Anterior cingulate cortex (tissue), 58 donors: ENCODE data around the gene SOCS3.
A peak's percentile ranks its signal among the peaks of the same experiment; 100 is the strongest.
"Not testable (repeated sequence)": the region's sequence is repeated elsewhere in the genome, so short reads cannot be mapped to it uniquely, and the experiment has no call there.

Experiments used
- DNase-seq, 58 donors: peaks; one replicate each; lab custom pipeline; 2025; lab: John Stamatoyannopoulos, UW

Gene SOCS3

DNA sequence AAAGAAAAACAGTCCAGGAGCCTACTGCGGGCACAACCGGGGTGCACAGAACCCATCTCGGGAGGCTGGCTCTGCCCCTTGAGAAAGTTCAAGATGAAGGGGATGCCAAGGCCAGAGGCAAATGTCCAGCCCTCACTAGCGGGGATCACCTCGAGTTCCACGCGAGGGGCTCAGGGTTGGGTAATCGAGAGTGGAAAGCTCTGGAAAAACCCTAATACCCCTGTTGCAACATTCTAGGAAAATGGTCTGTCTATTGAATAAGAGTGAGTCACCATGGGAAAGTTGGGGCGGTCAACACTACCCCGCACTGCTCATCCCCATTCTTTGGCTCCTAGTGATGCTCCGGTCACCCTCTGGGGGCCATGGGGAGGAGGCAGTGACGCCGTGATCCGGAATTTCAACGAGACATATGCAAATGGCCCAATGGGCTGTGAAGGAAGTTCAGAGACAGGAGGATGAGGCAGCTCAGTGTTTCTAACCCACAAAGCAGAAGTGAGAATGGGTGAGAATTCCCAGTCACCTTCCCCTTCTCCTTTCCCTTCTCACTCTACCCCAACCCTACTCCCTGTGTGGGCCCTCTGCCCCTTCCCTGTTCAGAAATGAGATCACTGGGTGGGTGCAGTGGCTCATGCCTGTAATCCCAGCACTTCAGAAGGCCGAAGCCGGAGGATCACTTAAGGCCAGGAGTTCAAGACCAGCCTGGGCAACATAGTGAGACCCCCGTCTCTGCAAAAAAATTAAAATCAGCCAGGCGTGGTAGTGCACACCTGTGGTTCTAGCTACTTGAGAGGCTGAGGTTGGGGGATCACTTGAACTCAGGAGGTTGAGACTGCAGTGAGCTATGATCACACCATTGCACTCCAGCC, 22.4 kb downstream of the SOCS3 start:
- DNase-seq = peak in 1 of 58 donors; percentile 20

DNA sequence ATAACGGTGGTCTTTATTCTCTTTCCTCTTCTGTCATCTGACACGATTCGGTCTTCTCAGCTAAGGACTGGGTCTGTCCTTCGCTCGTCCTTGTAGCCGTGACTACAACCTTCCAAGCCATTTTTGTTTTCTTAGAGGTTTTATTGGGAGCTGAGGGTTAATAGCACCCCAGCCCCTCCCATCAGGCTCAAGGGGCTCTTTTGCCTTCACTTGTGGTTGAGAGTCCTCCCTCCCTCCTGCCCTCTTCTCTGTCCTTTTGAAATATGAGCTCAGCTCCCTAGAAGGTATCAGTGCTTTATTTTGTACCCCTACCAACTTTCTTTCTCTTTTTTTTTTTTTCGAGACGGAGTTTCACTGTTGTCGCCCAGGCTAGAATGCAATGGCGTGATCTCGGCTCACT, 24.7 kb downstream of the SOCS3 start:
- no peak for DNase-seq

DNA sequence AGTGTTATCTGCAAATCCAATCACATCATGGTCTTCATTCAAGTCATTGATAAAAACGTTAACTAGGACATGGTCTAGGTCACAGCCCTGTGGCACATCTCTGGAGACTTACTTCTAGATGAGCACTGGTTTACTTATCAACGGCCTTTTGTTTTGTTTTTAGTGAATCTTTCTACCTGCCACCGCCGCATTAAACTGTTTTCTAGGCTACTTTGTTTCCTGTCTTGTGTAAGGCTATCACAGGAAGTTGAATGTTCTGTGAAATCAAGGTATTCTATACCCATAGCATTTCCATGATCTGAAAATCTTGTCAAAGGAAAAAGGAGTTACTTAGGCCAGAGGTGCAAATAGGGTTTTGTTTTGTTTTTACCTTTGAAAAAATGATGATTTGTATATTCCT, 26.9 kb downstream of the SOCS3 start:
- no peak for DNase-seq

DNA sequence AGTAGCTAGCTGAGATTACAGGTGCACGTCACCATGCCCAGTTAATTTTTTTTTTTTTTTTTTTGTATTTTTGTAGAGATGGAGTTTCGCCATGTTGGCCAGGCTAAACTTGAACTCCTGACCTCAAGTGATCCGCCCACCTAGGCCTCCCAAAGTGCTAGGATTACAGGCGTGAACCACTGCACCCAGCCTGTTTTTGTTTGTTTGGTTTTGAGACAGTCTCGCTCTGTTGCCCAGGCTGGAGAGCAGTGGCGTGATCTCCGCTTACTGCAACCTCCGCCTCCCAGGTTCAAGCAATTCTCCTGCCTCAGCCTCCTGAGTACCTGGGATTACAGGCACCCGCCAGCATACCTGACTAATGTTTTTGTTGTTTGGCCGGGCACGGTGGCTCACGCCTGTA, 28.5 kb downstream of the SOCS3 start:
- not testable (repeated sequence) for DNase-seq

DNA sequence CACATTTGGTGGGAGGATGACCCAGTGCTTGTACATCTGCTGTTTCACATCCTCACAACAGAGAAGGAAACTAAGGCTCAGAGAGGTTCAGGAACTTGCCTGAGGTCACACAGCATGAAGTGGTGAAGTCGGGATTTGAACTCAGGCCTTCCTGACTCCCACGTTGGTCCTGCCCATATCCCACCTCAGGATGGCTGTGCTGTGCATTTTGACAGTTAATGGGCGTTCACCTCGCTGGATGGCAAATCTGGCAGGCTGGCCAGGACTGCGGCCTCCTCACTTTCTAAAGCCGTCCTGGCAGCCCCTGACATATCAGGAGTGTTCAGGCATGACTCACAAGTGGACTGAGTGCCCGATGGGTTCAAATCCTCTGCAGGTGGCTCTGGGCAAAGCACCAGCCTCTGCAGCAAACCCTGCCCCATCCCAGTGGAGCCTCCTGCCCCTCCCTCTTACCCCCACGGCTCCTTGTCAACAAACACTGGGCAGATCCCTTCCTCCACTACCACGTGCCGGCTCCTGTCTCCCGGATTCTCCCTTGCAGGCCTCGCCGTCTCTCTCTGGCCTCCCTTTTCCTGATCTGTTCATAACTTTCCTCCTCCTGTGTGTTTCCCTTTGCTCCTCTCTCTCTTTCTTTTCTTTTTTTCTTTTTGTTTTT, 29.2 kb downstream of the SOCS3 start:
- peak in 2 of 58 donors; percentile 21 to 48 for DNase-seq

DNA sequence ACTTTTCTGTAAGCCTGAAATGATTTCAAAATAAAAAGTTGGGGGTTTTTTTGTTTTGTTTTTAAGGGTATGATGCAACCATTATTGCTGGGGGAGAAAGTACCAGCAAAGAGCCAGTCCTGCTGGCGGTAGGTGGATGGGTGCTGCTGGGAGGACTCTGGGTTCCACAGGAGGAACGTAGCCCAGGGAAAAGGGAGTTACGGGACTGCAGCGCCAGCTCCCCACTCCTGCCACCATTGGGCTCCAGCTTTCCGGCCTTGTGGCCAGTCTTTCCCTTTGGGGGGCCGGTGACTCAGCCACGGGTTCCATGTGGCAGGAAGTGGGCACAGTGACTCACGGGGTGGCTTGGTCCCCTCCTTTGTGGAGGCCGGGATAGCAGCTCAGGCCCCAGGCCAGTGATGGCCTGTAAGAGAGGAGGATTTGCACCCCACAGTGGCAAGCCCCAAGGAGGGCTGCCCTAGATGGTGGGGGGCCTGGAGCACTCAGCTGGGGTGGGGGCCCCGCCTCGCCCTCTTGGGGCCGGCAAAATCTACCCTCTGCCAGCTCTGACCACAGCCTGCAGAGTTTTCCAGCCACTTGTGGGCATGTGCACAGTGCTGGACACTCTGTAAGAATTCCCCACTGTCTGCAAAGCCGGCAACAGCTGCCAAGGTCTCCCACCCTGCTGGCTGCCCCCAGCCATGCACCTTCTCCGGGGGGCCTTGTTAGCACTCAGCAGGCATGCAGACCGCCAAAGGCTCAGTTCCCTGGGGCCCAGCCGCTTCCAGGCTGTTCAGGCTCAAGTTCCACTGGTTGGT, 30.4 kb downstream of the SOCS3 start:
- DNase-seq = no peak

DNA sequence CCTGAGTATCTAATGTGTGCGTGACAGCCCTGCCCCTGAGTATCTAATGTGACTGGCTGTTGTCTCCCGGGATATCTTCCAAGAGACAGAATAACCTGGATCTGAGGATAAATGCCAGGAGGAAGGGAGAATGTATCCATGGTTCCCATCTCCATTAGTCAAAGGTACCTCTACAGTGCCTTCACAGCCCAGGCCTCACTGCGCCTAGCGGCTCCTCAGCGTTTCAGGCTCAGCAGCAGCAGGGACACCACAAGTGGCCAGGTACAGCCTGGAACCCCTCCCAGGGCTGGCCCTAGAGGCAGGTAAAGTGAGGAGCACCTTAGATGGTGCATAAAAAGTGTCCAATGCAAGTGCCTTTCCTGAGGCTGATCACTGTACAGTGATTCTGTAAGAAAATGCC, 32.0 kb downstream of the SOCS3 start:
- DNase-seq = no peak

DNA sequence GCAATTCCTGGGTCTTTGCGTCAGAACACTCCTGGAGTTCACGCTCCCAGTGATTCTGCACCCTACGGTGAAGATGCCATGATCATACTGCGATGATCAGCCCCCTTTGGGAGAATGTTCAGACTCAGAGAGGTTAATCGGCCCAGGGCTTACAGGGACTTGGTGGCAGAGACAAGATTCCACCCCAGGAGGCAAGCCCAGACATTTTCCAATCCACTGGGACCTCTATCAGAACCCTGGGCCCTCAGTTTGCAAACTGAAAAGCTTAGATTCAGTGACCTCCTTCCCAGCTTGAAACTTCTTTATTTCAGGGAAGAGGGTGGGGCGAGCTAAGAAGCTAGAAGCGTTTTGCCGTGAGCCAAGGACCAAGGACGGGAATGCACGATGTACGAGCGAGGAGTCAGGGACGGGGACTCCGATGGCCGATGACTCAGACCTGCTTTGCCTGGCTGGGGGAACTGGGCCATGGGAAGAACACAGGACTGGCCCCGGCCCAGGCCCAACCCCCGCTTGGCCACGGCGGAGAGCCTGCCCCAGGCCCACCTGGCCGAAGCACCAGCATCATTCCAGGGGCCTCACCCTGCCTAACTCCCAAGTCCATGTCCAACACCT, 34.7 kb downstream of the SOCS3 start:
- DNase-seq = peak in 2 of 58 donors; percentile 24 to 53

DNA sequence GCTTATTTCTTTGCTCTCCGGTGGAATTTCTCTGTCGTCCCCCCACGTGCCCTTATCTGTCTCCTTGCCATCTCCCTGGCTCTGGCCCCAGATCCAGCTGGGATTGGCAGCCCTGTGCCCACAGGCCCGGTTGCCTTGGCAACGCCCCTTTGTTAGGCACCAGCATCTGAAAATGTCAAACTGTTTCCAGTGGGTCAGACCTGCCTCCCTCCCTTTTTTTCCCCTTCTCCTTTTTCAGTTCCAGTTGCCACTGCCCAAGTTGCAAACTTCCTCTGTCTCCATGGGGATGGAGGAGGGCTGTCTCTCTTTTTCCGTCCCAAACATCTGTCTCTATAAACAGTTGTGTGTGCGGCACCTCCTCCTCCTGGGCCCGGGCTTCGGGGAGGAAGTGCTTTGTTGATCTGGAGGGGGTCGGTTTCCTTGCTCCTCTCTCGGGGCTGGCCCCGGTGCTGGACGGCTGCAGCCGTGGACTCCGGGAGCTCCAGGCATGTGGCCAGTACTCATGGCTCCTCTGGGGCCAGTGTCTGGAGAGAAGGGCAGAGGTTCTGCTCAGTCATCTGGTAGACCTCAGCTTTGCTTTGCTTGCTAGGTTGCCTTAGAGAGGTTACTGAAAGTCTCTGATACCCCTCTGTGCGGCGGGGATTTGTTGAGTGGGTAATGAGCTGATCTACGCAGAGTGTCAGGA, 35.3 kb downstream of the SOCS3 start:
- DNase-seq = peak in 49 of 58 donors; percentile 17 to 81 (median 56)

DNA sequence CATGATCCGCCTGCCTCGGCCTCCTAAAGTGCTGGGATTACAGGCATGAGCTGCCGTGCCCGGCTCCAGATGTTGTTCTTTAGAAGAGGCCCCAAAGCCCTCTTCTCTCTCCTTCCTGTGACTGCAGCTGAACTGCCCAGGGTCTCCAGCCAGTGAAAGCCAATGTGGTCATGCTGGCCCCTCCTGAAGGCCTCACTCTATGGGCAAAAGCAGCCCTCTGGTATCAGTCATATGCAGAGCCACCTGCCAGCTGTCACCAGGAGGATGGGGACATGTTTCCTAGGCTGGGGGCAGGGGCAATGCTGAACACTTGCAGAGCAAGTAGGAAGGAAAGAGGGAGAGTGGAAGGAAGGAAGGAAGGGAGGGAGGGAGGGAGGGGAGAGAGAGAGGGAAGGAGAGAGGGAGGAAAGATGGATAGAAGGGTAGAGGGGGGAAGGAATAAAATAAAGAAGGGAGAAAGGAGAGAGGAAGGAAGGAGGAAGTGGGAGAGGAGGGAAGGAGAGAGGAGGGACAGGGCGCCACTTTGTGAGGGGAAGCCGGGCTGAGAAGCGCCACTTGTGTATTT, 36.0 kb downstream of the SOCS3 start:
- no peak for DNase-seq

DNA sequence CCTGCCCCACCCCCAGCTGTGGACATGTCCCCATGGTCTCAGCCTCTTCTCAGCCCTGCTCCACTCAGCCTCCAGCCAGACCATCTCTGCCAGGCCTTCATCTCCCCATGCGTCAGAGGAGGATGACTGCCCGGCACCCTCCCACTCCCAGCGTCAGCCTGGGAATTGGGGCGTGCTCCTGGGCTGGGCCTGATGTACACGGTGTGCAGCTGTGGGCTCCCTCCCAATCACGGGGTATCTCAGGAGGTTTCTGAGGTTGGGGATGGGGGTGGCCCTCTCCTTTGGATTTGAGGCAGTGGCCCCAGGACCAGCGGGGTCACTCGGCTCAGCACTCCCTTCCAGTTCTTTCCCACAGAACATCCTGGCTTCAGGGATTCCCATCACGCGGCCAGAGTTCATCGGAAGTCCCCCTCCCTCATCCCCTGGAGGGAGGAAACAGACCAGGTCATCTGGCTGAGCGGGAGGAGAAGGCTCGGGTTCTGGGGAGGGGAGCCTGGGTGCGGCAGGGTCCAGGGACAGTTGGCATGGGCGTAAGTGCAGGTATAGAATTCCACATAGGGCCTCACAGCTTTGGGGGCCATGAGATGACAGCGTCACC, 36.9 kb downstream of the SOCS3 start:
- DNase-seq = no peak

DNA sequence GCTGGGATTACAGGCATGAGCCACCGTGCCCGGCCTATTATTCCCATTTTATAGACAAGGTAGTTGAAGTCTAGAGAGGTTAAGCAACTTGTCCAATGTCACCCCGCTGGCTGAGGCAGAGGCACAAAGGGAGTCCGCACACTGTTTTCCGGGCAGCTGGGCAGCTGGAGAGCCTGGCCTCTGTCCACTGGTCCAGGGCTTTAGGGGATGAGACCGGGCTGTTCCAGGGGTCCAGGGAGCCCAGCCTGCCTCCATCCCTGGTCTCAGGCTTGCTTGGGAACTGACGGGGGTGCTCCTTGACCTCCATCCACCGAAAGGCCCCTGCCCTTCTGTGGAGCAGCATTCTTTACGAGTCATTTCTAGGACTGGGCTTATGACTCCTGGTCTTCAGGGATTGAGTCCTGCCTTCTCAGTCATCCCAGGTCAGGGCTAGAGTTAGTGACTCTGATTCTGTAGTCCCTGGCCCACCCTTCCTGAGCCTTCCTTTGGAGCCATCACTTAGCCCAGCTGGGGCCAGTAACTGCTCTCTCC, 37.5 kb downstream of the SOCS3 start:
- DNase-seq = no peak

DNA sequence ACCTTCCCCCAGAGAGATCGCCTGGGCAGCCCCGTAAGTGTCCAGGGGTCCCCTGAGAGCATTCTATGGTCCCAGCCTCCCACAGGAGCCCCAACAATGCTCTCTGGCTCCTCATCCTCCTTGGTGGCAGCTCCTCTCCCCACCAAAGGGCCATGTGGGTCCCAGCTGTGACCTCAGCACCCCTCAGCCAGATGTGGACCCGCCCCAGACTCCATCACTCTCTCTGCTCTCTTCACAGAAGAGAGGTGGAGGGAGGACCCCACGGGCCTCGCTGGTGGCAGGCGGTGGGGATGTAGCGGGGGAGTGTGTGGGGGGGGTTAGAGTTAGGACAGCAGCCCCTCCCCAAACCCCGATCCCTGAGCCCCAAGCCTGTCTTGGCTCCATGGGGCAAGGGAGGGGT, 41.0 kb downstream of the SOCS3 start:
- DNase-seq = no peak

DNA sequence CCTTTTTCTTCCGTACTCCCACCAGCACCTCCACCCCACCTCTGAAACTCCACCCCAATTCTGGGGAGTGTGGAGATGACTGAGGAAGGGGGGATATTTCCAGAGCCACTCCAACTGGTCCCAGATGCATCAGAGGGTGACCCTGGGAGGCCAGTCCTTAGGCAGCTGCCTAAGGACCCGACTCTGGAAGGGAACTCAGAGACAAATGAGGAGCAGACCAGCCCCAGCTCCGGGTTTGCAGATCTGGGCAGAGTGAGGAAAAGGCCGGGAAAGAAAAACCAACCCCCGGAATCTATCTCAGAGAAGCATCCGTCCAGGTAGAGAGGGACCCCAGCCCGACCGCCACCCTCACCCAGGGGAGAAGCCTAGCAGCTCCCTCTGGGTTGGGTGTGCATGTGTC, 41.5 kb downstream of the SOCS3 start:
- no peak for DNase-seq

DNA sequence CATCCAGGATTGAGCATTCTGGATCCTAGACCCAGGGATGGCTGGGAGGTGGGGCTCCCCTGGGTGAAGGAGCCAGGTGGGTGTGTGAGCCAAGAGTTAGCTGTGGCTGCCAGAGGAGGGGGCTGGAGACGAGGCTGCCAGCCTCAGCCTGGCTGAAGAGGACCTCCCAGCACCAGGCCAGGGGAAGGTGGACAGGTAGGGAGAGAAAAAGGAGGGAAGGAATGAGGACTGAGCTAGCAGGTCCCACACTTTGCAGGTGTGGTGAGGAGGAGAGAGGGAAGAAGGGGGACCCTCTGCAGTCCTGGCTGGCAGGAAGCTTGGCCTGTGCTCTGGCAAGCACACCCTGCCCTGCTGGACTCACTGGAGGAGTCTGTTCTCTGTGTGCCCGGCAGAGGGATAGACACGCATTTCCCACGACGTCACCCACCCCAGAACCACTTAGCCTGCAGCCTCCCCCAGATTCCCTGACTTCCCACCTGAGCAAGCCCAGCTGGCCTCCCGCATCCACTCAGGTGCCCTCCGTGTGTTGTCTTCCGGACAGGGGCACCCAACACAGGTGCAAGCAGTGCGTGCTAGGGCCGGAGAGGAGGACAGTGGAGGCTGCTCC, 42.0 kb downstream of the SOCS3 start:
- no peak for DNase-seq

DNA sequence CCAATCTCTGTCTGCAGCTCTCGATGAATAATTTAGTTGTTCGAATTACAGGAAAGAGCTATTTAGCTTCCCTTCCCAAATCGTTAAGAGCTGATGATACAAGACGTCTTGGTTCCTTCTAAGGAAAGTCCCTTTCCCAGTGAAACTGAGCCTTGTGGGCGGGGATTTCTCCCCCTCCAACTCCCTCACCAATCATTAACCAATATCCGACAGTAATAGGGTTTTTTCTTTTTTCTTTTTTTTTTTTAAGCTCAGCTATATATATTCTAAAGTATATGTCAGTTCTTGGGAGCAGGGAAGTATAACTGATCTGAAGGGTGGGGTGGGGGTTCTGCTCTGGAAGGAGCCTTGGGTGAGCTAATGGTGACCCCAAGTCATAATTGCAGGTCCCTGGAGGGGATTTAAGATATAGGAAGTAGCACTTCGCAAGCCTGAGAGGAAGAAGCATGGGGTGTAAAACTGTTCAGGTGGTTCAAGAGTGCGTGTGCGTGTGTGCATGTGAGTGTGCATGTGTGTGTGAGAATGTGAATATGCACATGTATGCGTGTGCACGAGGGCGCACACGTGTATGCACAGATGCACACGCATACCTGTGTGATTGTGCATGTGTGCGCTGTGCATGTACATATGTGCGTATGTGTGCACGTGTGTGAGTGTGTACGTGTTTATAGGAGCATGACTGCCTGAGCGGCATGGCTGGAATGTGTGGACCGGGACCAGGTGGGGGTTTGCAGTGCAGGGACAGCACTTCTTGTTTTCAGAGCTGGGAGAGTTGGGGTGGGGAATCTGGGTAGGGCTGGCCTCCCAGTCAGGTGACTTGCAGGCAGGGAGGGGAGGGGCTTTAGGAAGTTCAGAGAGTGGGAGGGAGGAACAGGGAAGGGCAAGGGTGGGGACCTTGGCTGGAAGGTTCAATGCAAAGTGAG, 42.7 kb downstream of the SOCS3 start:
- no peak for DNase-seq

DNA sequence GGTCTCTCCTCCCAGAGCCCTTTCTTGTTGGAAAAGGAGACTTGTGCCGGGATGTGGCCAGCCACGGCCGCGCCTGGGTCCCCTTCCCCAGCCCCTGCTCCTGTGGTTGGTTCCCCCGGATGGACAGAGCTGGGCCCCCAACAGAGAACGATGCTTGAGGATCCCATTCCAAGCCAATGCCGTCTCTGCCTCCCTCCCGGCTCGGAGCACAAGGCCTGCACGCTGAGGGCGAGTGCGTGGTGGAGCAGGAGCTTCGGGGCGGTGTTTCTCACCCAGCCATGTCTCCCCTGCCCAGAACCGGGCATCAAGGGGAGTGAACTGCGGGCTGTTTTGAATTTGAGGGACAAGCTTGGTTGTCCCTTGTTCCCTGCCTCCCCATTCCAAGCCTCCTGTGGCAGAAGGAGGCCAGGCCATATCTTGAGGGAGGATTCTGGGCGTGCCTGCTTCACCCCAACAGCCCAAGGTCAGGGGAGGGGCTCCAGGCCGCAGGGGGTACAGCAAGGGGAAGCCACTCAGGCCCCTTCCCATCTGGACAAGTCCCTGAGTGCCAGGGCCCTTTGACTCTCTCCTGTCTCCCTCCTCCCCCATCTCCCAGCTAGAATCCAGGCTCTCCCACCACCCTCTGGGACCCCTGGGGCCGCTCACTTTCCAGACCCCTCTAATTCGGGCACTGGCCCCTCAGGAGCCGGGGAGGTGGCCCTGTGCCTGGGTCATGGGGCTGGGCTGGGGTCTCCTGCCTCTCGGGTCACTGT, 43.6 kb downstream of the SOCS3 start:
- DNase-seq = no peak
